Mucosa of gallbladder (tissue), 1 donor: ENCODE measurements around the gene FBXO44. TPM values are rescaled to one million over a fixed set of nuclear protein-coding genes. Genes with fewer than 3 reads are reported as not detected.

Experiments
- DNase-seq: peaks from one replicate; pipeline ENCODE4 v3.0.0-alpha.2; 2020; ENCODE audit warnings: low spot score
- total RNA-seq: library from RNA; stranded (reverse); gene quantifications from one replicate; pipeline ENCODE4 v1.2.1, GENCODE V29; 2021
- donor health status: DM: no; HTN: no; CAD: no.

Gene FBXO44
- total RNA-seq, 1 donor from 2014 or later = 43.6 TPM

- DNase-seq = no peak
Observed at GRCh38 chr1:11639372-11639771, 15.3 kb upstream of the FBXO44 start.

- DNase-seq = no peak
Observed at GRCh38 chr1:11640101-11640500, 14.6 kb upstream of the FBXO44 start.

GRCh38 chr1:11640944-11641343, 13.7 kb upstream of the FBXO44 start:
- DNase-seq = no peak

GRCh38 chr1:11641776-11642305, 12.8 kb upstream of the FBXO44 start:
- DNase-seq = no peak

DNA sequence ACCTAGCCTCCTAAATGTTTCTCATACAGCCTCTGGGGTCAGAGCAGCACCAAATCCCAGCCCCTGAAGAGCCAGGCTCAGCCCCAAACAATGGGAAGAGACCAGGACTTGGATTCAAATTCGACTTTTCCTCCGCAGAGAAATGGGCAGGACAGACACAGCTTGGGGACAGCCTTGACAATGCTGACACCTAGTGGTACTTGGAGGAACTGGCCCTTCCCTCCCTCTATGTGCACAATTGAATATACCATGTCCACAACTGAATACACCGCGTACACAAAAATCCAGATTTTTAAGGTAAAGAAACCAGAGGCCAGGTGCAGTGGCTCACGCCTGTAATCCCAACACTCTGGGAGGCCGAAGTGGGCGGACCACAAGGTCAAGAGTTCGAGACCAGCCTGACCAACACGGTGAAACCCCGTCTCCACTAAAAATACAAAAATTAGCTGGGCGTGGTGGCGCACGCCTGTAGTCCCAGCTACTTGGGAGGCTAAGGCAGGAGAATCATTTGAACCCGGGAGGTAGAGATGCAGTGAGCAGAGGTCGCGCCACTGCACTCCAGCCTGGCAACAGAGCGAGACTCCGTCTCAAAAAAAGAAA, 12.2 kb upstream of the FBXO44 start:
- peak; percentile 72 for DNase-seq

- no peak for DNase-seq
Observed at GRCh38 chr1:11643782-11644181, 10.9 kb upstream of the FBXO44 start.

GRCh38 chr1:11645270-11645669, 9.4 kb upstream of the FBXO44 start:
- DNase-seq = no peak

- peak; percentile 81 for DNase-seq
Observed at GRCh38 chr1:11645670-11646265, 8.9 kb upstream of the FBXO44 start.

DNA sequence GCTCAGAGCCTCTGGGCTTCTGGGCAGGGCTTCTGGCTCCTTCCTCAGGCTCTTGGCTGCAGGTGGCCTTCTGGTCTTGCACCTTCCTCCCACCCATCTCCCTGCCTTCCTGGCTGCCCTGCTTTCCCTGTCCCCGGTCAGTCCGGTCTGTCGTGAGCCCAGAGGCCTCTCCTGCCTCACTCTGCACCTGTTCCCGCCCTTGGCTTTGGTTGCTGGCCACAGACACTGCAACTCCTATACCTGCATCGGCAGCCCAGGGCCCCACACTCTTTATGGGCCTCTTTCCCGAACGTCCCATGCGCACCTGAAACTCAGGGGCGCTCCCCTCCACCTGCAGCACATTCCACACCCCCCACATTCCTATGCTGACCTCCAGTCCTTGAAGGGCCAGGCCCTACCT, 8.4 kb upstream of the FBXO44 start:
- no peak for DNase-seq

GRCh38 chr1:11647333-11647732, 7.3 kb upstream of the FBXO44 start:
- DNase-seq = no peak

- no peak for DNase-seq
Observed at GRCh38 chr1:11648039-11648438, 6.6 kb upstream of the FBXO44 start.

GRCh38 chr1:11648732-11649158, 5.9 kb upstream of the FBXO44 start:
- DNase-seq = no peak

- no peak for DNase-seq
Observed at GRCh38 chr1:11649237-11649623, 5.4 kb upstream of the FBXO44 start.

GRCh38 chr1:11649624-11650330, 4.9 kb upstream of the FBXO44 start:
- no peak for DNase-seq

GRCh38 chr1:11650331-11650991, 4.2 kb upstream of the FBXO44 start:
- DNase-seq = peak; percentile 78

DNA sequence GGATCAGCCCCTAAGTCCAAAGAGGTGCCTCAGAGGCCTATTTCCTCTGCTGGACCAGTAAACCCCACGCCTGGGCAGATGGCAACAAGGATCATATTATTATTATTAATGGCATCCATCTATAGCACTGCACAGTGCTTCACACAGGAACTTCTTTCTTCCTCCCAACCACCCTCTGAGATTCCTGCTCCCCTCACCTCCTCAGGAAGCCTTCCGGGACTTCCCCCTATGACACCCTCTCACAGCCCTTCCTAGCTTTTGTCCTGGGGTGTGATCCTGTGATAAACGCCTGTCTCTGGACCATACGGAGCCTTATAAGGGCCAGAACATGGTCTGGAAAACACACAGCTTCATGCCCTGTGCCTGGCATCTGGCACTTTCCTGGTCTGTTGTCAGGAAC, 3.7 kb upstream of the FBXO44 start:
- DNase-seq = no peak

DNA sequence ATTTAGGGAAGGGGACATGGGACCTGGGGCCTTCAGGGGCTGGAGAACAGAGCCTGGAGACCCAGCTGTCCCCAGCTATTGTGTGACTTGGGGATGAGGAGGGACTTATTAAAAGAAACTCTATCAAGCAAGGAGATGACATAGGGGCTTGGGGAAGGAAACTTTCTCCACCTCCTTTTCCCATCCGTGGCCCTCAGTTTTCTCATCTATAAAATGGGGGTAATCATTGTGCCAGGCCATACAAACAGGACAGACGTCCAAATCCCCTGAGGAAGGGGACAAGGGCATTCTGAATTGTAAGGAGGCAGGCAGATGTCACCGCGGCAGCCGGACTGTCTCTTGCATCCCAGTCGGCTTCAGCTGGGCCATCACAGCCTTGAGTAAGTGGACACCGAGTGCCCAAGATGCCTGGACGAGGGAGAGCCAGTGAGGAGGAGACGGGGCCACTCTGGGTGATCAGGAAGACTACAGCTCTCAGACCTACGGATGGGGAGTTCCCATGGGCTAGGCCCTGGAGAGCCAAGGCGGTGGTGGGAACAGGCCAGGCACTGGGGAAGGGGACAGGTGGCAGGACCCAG, 2.4 kb upstream of the FBXO44 start:
- no peak for DNase-seq

GRCh38 chr1:11653101-11653860, 1.4 kb upstream of the FBXO44 start:
- peak; percentile 34 for DNase-seq

- DNase-seq = no peak
Observed at GRCh38 chr1:11653861-11654136, 878 bp upstream of the FBXO44 start.

GRCh38 chr1:11654939-11655808, 497 bp downstream of the FBXO44 start:
- no peak for DNase-seq

DNA sequence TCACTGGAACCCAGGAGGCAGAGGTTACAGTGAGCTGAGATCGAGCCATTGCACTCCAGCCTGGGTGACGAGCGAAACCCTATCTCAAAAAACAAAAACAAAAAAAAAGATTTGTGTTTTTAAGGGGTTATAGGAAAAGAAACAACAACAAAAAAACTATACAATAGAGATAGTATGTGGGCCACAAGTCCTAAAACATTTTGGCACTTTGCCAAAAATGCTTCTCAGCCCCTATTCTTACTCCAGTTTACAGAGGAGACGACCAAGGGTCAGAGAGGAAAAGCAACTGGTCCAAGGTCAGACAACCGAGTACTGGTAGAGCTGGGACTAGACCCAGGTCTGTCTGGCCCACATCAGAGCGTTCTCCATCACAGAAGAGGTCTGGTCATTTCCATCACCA, 3.0 kb downstream of the FBXO44 start:
- DNase-seq = no peak
